HG03108 (cell line): ENCODE measurements around the gene CDK18.

Experiments used
- ATAC-seq: cut with Tn5 transposase; IDR thresholded peaks from one replicate; pipeline ENCODE4 v1.9.1; 2021; ENCODE audit warnings: moderate library complexity; ENCODE audit not compliant: unreplicated experiment

Gene CDK18

GRCh38 chr1:205535096-205535495 is 30.6 kb downstream of the CDK18 start:
- no peak for ATAC-seq

GRCh38 chr1:205535866-205536758 is 31.6 kb downstream of the CDK18 start:
- no peak for ATAC-seq

DNA sequence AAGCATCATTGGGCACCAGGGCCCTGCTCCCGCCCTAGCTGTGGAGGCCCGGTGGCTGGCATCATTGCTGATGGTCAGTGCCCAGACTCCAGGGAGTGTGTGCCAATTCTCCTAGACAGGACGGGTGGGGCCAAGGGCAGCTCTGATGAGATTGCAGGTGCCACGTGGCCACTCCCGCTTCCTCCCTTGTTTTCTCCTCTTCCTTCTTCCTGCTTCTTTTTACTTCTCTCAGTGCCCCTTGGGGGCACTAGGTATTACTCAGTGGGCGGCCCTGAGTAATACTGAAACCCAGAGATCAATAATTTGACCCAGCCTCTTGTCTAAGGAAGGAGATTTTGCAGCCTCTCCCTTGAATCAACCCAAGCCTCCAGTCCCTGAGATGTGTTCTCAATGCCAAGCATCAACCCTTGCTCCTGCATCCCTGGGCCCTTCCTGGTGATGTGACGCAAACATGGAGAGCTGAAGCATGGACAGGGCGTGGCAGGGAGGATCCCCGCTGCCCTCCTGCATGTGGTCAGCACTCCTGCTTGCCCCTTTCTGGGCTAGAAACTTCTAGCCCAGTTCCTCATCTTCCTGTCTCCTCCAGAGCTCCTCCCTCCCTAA is 32.4 kb downstream of the CDK18 start:
- ATAC-seq: no peak

DNA sequence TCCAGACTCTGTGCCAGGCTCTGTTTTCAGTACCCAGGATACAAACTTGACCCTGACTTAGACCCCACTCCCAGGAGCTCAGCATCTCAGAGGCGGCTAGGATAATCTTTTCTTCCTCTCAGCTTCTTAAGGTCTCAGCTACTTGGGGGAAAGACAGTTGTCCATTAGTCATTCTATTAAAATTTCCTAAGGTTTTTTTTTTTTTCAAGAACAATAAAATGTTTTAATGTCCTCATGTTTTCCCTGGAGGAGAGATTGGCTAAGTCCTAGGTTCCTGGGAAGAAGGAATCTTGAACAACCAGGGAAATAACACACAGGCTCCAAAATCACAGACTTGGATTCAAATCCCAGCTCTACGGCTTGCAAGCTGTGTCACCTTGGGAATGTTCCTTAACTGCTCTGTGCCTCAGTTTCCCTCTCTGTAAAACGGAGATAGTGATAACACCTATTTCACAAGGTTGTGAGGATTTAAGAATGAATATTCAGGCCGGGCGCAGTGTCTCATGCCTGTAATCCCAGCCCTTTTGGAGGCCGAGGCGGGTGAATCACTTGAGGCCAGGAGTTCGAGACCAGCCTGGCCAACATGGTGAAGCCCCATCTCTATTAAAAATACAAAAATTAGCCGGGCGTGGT is 33.0 kb downstream of the CDK18 start:
- no peak for ATAC-seq

DNA sequence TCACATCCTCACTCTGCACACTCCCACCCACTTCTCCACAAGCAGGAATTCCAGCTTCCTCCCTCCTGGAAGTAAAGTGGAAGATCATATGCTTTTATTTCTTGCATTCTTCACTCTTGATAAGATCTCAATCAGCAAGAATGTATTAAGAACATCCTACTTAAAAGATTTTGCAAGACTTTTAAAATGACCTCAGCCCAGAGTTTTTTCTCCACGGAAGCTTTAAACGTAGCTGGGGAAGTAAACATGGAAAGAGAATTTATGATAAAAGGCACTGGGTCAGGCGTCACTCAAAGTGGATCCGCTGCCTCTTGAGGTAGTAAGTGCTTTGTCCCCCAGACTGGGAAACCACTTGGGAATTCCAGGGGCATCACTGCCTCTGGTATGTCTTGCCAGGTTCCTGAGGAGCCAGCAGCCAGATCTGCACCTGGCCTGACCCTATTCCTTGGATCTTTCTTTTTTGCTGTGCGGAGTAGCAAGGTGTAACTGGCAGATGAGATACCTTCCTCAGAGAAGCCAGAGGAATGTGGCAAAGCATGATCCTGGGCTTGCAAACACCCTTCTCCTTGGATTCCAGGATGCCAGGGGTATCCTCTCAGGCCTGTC is 33.9 kb downstream of the CDK18 start:
- ATAC-seq: no peak

DNA sequence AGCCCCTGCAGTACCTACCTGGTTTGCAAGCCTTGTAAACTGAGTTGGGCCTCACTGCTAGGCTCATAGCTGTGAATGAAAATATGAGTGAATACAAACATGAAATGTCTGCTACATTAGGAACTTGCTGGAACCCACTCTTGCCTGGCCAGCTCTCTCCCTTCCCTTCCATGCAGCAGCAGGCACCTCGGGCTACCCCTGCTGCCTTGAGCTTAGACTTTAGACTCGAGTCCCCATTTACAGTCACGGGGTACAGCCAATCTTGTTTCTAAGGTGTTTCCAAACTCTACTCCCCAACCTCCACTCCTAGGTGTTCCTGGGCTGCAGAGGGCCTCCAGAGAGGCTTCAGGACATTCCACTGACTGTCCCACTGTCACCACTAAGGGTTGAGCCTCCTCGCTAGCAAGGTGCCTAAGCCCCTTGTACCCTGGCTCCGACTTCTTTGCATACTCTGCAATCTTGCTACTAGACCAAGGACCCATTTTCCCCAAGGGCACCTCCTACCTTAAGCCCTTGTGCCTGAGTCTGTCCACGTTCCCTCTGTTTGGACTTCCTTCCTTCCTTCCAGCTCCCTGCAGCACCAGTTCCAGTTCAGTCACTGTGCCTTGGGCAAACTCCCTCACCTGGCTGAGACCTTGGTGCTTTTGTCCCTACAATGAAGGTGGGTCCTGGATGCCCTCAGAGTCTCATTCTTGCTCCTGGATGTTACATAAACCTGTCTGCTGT is 36.9 kb downstream of the CDK18 start:
- ATAC-seq: no peak

DNA sequence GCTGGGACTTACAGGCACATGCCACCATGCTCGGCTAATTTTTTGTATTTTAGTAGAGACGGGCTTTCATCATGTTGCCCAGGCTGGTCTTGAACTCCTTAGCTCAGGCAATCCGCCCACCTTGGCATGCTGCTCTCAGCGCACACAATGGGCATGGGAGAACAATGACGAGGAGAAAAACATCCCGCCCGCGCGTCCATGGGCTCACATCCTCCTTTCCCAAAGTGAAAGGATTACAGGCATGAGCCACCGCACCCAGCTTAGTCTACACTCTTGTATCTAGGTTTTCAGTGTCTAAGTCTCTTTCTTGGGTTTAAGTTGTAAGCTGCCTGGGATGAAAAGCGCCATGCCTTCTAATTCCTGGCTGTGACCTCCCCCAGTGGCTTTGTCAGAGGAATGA is 37.9 kb downstream of the CDK18 start:
- no peak for ATAC-seq

GRCh38 chr1:205543351-205544301 is 39.2 kb downstream of the CDK18 start:
- no peak for ATAC-seq

DNA sequence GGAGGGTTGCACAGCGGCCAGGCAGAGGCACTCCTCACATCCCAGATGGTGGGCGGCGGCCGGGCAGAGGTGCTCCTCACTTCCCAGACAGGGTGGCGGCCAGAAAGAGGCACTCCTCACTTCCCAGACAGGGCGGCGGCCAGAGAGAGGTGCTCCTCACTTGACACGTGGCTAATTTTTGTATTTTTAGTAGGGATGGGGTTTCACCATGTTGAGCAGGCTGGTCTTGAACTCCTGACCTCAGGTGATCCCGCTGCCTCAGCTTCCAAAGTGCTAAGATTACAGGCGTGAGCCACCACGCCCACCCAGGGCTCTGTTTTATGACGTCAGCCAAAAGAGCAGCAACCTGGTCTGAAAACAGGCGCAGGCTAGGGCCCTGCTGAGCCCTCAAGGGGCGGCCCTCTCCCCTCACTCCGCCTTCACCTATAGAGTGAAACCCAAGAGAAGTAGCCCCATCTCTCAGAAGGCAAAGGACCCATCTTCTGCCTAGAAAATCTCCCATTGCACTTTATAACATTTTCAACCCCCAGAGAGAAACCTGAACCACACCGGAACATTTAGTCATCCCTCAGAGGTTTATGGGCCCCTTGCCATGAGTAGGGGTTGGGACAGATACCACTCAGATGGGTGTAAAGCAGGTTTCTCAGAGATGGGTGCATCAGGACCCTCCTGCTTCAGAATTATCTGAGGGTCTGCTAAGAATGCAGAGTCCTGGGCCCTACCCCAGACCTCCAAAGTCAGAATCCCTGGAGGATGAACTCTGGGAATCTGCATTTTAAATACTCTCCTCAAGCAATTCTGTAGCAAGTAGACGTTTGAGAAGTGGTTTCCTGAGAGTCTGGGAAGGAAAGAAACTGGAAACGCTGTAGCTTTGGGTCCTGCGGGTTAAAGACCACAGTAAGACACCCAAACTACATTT is 40.8 kb downstream of the CDK18 start:
- ATAC-seq: no peak

DNA sequence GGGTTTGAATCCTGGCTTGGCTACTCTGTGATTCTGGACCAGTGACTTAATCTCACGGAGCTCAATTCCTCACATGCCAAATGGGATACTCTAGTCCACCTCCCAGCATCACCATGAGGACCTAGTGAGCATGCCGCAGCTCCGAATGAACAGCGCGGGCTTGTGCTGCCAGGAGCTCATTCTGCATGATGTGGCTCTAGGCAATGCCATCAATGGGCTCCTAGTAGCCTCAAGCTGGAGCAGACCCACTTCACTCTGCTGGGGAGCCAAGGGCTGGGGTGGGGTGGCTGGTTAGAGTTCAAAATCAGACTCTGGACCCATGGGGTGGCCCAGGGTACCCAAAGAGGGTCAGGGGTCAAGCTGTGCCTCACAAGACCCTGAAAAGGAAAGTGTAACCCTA is 41.5 kb downstream of the CDK18 start:
- no peak for ATAC-seq

DNA sequence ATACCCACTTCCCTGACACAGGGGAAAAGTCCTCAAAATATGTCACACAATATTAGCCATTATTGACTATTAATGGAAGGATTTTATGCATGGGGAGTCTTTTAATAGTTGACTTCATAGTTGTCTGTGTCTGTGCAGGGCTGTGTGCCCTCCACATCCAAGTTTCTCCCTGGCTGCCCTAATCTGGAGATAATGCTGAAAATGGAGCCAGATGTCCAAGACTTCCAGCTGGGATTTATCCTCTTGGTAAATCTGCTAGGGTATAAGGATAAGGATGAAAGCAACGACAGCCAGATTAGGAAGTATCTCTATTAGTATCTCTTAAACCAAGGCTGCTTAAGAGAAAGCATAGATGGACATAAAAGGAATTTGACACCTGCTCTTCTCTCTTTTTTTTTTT is 42.1 kb downstream of the CDK18 start:
- no peak for ATAC-seq

DNA sequence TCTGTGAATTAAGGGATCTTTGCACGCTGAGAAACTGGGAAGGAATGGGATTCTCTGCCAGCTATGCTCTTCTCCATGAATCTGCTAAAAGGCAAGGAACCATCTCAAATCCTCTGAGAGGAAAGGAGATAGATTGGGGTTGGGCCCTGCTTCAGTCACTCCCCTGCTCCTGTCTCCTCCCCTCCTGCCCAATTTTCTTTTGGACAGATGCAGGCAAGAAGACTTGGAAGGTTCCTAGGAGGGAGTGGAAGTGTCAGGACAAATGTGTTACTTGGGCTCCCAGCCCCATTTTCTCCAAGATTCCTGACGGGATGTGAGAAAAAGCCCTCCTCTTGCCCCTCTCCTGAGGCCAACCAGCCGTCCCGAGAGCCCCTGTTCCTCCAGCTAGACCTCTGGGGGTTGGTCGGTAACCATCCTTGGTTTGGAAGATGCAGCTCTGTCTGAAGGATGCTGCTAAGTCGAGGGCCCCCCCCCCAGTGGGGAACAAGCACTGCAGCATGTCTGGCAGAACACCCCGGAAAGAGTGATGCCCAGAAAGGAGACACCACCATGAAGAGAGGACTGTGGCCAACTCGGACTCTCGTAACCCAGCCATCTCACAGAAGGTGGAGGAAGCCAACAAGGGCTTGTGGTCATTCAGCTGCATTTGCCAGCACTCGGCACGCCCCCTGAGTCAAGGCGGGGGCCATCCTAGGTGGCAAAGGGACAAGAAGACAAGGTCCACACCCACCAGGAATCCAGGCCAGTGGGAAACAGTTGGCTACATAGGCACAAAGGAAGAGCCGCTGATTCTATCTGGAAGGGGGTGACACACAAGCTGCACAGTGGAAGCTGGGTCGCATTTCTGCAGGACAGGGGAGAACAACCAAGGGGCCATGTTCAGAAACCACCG is 43.7 kb downstream of the CDK18 start:
- ATAC-seq: no peak

DNA sequence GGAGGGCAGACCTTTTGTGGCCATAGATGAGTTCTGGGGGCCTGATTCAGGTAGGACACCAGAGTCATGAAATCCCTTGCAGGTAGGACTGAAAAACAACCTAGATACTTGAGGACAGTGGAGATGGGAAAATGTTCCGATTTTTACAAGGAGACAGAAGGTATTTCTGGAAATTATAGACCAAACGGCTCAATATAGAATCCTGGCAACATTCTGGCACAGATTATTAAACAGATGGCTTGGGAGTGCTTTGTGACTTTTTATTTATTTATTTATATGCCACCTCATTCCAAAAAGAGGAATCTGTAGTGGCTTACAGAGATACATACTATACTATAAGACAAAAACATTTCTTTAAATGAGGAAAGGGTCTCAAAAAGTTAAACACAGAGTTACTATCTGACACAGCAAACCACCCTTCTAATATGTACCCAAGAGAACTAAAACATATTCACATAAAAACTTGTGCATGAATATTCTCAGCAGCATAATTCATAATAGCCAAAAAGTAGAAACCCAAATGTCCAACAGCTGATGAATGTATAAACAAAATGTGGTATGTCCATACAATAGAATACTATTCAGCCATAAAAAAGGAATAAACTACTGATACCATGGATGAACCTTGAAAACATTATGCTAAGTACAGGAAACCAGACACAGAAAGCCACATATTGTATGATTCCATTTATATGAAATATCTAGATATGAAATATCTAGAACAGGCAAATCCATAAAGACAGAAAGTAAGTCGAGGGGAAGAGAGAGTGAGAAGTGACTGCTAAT is 49.8 kb downstream of the CDK18 start:
- no peak for ATAC-seq

DNA sequence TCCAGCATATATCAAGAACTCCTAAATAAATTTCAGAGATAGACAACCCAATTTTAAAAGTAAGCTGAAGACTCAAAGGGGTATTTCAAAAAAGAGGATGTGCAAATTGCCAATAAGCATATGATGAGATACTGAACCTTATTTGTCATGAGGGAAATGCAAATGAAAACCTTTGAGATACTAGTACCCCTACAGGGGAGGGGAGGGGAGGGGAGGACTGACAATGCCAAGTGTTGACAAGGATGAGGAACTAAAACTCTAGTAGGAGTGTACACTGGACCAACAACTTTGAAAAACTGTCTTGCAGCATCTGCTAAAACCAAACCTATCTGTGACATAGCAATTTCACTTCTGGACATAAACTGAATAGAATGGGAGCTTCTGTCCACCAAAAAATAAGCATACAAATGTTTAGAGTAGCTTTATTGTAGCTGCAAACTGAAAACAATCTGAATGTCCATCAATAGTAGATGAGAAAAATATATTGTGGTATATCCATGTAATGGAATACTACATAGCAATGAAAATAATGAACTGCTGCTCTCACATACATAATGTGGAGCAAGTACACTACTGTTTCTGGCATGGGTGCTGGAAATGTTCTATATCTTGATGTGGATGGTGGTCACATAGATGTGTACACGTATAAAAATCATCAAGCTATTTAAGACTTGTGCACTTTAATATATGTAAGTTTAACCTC is 57.2 kb downstream of the CDK18 start:
- ATAC-seq: no peak

DNA sequence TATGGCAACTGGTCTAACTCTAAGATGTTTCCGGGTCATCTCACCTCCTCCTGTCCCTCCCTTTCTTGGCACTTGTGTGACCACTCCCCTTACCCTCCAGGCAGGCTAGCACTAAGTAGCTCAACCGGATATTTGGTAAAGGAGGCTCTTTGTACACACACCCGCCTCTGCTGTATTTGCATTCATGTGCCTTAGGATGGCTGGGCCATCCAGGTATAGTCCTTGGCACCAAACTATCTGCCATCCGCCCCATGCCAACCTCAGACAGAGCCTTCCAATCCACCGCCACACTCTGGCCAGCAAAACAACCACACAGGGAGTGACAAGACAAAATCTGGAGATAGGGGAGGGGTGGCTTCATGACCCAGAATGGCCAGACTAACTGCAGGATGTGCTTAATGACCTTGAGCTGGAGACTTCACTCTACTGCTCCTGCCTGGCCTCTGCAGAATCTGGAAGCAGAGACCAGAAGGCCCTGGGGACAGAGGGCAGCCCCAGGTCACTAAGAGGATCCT is 59.5 kb downstream of the CDK18 start:
- ATAC-seq: no peak

- no peak for ATAC-seq
Observed at GRCh38 chr1:205565799-205566198, 61.3 kb downstream of the CDK18 start.
